Transverse colon (tissue), 4 donors: ENCODE data around the gene YIPF6.

Experiments used
- POLR2A ChIP-seq: fragments of 450-650 bp; IDR thresholded peaks from one replicate; pipeline ENCODE4 v1.6.1; 2016; ENCODE audit warnings: antibody characterized with exemption, mild to moderate bottlenecking, moderate library complexity
- POLR2AphosphoS5 ChIP-seq, 3 donors: sonication (generic); formaldehyde crosslinking; IDR thresholded peaks; one replicate each; pipeline ENCODE4 v1.6.1; 2016; ENCODE audit warnings: antibody characterized with exemption in 3 of 3
- TF ChIP-seq, protein P1 (sequence below), 5 experiments: fragments of 200-600 bp in 3 of 5; fragments of 450-650 bp in 2 of 5; sonication (generic) in 3 of 5; IDR thresholded peaks; 1 replicate in 2 of 5; 2 replicates in 3 of 5; pipeline ENCODE4 v1.5.1; 2016 to 2017; ENCODE audit warnings: antibody characterized with exemption in 5 of 5, inconsistent platforms in 3 of 5, mild to moderate bottlenecking in 2 of 5, moderate library complexity in 1 of 5

DNA sequence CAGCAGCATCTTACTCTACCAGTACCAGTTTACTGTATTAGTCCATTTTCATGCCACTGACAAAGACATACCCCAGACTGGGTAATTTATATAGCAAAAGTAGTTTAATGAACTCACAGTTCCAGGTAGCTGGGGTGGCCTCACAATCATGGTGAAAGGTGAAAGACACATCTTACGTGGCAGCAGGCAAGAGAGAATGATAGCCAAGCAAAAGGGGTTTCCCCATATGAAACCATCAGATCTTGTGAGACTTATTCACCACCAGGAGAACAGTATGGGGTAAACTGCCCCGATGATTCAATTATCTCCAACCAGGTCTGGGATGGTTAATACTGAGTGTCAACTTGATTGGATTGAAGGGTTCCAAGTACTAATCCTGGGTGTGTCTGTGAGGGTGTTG lies 69.3 kb downstream of the YIPF6 start:
- TF ChIP-seq, protein P1, sequence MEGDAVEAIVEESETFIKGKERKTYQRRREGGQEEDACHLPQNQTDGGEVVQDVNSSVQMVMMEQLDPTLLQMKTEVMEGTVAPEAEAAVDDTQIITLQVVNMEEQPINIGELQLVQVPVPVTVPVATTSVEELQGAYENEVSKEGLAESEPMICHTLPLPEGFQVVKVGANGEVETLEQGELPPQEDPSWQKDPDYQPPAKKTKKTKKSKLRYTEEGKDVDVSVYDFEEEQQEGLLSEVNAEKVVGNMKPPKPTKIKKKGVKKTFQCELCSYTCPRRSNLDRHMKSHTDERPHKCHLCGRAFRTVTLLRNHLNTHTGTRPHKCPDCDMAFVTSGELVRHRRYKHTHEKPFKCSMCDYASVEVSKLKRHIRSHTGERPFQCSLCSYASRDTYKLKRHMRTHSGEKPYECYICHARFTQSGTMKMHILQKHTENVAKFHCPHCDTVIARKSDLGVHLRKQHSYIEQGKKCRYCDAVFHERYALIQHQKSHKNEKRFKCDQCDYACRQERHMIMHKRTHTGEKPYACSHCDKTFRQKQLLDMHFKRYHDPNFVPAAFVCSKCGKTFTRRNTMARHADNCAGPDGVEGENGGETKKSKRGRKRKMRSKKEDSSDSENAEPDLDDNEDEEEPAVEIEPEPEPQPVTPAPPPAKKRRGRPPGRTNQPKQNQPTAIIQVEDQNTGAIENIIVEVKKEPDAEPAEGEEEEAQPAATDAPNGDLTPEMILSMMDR (IDR thresholded peaks at IDR 0.05): no peak
- TF ChIP-seq POLR2AphosphoS5 (IDR thresholded peaks at IDR 0.05) (no peak), POLR2A (no peak)
